Liver (tissue), 9 donors: ENCODE results near the gene URM1. TPM values are rescaled to one million over a fixed set of nuclear protein-coding genes. Genes with fewer than 3 reads are reported as not detected.

Source experiments
- DNase-seq: peaks from one replicate; pipeline ENCODE4 v3.0.0-alpha.2; 2017; ENCODE audit warnings: low spot score
- H3K27ac ChIP-seq, 2 donors: one replicate each; pipeline ENCODE4 v1.7.0; 2013; ENCODE audit warnings: inconsistent platforms in 2 of 2, low read length in 2 of 2, control low read depth in 1 of 2, low read depth in 1 of 2, mild to moderate bottlenecking in 1 of 2
- H3K27me3 ChIP-seq, 4 donors: one replicate each; pipeline versions ENCODE4 v1.6.1 to v1.7.0; 2013; ENCODE audit warnings: low read length in 3 of 4, inconsistent platforms in 1 of 4, mild to moderate bottlenecking in 1 of 4, moderate library complexity in 1 of 4; ENCODE audit not compliant: control insufficient read depth in 4 of 4, insufficient read depth in 4 of 4
- H3K36me3 ChIP-seq, 4 donors: one replicate each; pipeline versions ENCODE4 v1.6.1 to v1.7.0; 2013; ENCODE audit warnings: low read length in 3 of 4, mild to moderate bottlenecking in 3 of 4, low read depth in 1 of 4, moderate library complexity in 1 of 4; ENCODE audit not compliant: control insufficient read depth in 4 of 4, insufficient read depth in 3 of 4
- H3K4me1 ChIP-seq, 4 donors: one replicate each; pipeline versions ENCODE4 v1.6.1 to v1.7.0; 2013; ENCODE audit warnings: low read length in 3 of 4, mild to moderate bottlenecking in 3 of 4, moderate library complexity in 1 of 4; ENCODE audit not compliant: control insufficient read depth in 4 of 4, insufficient read depth in 4 of 4
- H3K4me3 ChIP-seq, 3 donors: one replicate each; pipeline versions ENCODE4 v1.6.1 to v1.7.0; 2013; ENCODE audit warnings: low read length in 3 of 3, control low read depth in 1 of 3, low read depth in 1 of 3, mild to moderate bottlenecking in 1 of 3
- H3K9ac ChIP-seq, 2 donors: one replicate each; pipeline ENCODE4 v1.7.0; 2013; ENCODE audit warnings: low read length in 2 of 2, mild to moderate bottlenecking in 2 of 2, moderate library complexity in 2 of 2, control low read depth in 1 of 2, low read depth in 1 of 2
- H3K9me3 ChIP-seq, 4 donors: one replicate each; pipeline versions ENCODE4 v1.6.1 to v1.7.0; 2013; ENCODE audit warnings: low read length in 3 of 4; ENCODE audit not compliant: control insufficient read depth in 4 of 4
- EGR1 ChIP-seq, 2 donors: IDR thresholded peaks; 2 replicates each; pipeline ENCODE4 v1.6.1; 2016 to 2018; ENCODE audit warnings: antibody characterized with exemption in 2 of 2, low read depth in 2 of 2
- FOXA1 ChIP-seq: IDR thresholded peaks from 2 replicates; pipeline ENCODE4 v1.6.1; 2016; ENCODE audit warnings: antibody characterized with exemption
- FOXA2 ChIP-seq: IDR thresholded peaks from 2 replicates; pipeline ENCODE4 v1.6.1; 2016; ENCODE audit warnings: antibody characterized with exemption
- HNF4G ChIP-seq: IDR thresholded peaks from 2 replicates; pipeline ENCODE4 v1.6.1; 2016; ENCODE audit warnings: antibody characterized with exemption
- JUND ChIP-seq, 2 donors: IDR thresholded peaks; 2 replicates each; pipeline ENCODE4 v1.6.1; 2016; ENCODE audit warnings: antibody characterized with exemption in 2 of 2
- MAX ChIP-seq: IDR thresholded peaks from 2 replicates; pipeline ENCODE4 v1.6.1; 2016; ENCODE audit warnings: antibody characterized with exemption
- NR2F2 ChIP-seq: IDR thresholded peaks from 2 replicates; pipeline ENCODE4 v1.6.1; 2016; ENCODE audit warnings: antibody characterized with exemption
- RAD21 ChIP-seq, 2 donors: IDR thresholded peaks; 2 replicates each; pipeline ENCODE4 v1.6.1; 2016; ENCODE audit warnings: antibody characterized with exemption in 2 of 2, mild to moderate bottlenecking in 2 of 2
- RXRA ChIP-seq, 2 donors: IDR thresholded peaks; 2 replicates each; pipeline ENCODE4 v1.6.1; 2017 to 2018; ENCODE audit warnings: antibody characterized with exemption in 2 of 2, mild to moderate bottlenecking in 1 of 2
- SP1 ChIP-seq: IDR thresholded peaks from 2 replicates; pipeline ENCODE4 v1.6.1; 2018; ENCODE audit warnings: antibody characterized with exemption, mild to moderate bottlenecking
- YY1 ChIP-seq: IDR thresholded peaks from 2 replicates; pipeline ENCODE4 v1.6.1; 2016; ENCODE audit warnings: antibody characterized with exemption, mild to moderate bottlenecking
- WGBS: extraction: QIAGEN DNeasy Blood & Tissue Kit; methylation state at CpG from one replicate; pipeline ENCODE4 v1.1.7; 2013; 5-methylcytosine and 5-hydroxymethylcytosine counted together
- polyA plus RNA-seq, 2 donors: library from polyadenylated mRNA; stranded (reverse) in 1 of 2; unstranded in 1 of 2; fragments of 200-250 nt in 1 of 2; fragments of >200 nt in 1 of 2; fragmentation: Nextera tagmentation in 1 of 2; extraction: Ambion mirVana in 1 of 2; gene quantifications; one replicate each; pipeline versions ENCODE4 v1.2.1 to v1.2.3, GENCODE V29; 2013 to 2015
- total RNA-seq, 2 donors: library from RNA; depleted of rRNA; stranded (reverse); fragments of >200 nt; gene quantifications; one replicate each; pipeline ENCODE4 v1.2.3, GENCODE V29; 2014
- TF ChIP-seq, protein P1 (sequence below): fragments of 150-350 bp; IDR thresholded peaks from 2 replicates; pipeline ENCODE4 v1.5.1; 2017; ENCODE audit warnings: improper control_type of control experiment, low read depth, low read length; ENCODE audit not compliant: missing input control
- TF ChIP-seq, protein P2 (sequence below): IDR thresholded peaks from 2 replicates; pipeline ENCODE4 v1.6.1; 2016; ENCODE audit warnings: antibody characterized with exemption, mild to moderate bottlenecking
- TF ChIP-seq, protein P3 (sequence below): IDR thresholded peaks from 2 replicates; pipeline ENCODE4 v1.6.1; 2016; ENCODE audit warnings: antibody characterized with exemption
- TF ChIP-seq, protein P4 (sequence below): IDR thresholded peaks from 2 replicates; pipeline ENCODE4 v1.6.1; 2016; ENCODE audit warnings: antibody characterized with exemption
- donor health status: healthy.
- donor health status: healthy.
- donor health status: healthy.
- donor health status: healthy.
- donor health status: healthy.

URM1 gene
- total and polyA plus RNA-seq, 4 donors, result 12.1 to 35.0 (median 19.5) TPM

DNA sequence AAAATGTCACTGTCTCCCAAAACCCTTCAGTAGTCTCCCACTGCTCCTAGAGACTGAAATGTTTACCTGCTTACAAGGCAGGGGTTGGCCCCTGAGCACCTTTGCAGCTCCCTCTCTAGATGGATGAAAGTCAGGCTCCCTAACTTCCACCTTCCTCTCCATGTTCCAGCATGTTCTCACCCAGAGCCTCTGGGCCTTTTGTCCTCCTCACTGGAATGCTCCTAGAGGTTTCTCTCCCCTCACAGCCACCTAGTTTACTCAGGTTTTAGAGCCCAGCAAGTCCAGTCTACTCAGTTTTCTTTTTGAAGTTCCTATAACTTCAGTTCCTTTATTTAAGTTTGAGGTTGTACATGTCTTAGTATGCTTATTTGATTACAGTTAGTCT is 815 bp upstream of the URM1 start:
- Histone ChIP-seq H3K27me3 (no peaks in the 10 kb centered on the region), H3K27ac (peak overlapping the region; percentile 84 to 87), H3K36me3 (peaks cover 0 to 3% (median 0%) of the 10 kb centered on the region in 4 donors), H3K4me1 (peaks cover 0 to 20% (median 17%) of the 10 kb centered on the region in 4 donors), H3K9ac (peak overlapping the region; percentile 63 to 79), H3K9me3 (no peaks in the 10 kb centered on the region), H3K4me3 (peak overlapping the region; percentile 71 to 84 (median 78))
- TF ChIP-seq SP1 (no peak), FOXA1 (no peak), RAD21 (IDR thresholded peaks at IDR 0.05) (no peak), JUND (IDR thresholded peaks at IDR 0.05) (no peak), HNF4G (no peak), NR2F2 (no peak)
- TF ChIP-seq, protein P1, sequence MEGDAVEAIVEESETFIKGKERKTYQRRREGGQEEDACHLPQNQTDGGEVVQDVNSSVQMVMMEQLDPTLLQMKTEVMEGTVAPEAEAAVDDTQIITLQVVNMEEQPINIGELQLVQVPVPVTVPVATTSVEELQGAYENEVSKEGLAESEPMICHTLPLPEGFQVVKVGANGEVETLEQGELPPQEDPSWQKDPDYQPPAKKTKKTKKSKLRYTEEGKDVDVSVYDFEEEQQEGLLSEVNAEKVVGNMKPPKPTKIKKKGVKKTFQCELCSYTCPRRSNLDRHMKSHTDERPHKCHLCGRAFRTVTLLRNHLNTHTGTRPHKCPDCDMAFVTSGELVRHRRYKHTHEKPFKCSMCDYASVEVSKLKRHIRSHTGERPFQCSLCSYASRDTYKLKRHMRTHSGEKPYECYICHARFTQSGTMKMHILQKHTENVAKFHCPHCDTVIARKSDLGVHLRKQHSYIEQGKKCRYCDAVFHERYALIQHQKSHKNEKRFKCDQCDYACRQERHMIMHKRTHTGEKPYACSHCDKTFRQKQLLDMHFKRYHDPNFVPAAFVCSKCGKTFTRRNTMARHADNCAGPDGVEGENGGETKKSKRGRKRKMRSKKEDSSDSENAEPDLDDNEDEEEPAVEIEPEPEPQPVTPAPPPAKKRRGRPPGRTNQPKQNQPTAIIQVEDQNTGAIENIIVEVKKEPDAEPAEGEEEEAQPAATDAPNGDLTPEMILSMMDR, result no peak
- no peak for DNase-seq

GRCh38 chr9:128371630-128372117 is 500 bp downstream of the URM1 start:
- H3K9me3 ChIP-seq, result no peaks in the 10 kb centered on the region
- H3K27ac ChIP-seq, result peak overlapping the region; percentile 59 to 84
- under 1% methylated on average over 10 of the region's 10 CpGs for WGBS
- TF ChIP-seq SP1, result no peak
- no peaks in the 10 kb centered on the region for H3K27me3 ChIP-seq
- peak overlapping the region; percentile 71 to 99 (median 78) for H3K4me3 ChIP-seq
- peak overlapping the region; percentile 37 to 99 for H3K9ac ChIP-seq
- DNase-seq, result no peak
- peaks cover 0 to 3% (median 0%) of the 10 kb centered on the region in 4 donors for H3K36me3 ChIP-seq
- peaks cover 0 to 20% (median 17%) of the 10 kb centered on the region in 4 donors for H3K4me1 ChIP-seq

DNA sequence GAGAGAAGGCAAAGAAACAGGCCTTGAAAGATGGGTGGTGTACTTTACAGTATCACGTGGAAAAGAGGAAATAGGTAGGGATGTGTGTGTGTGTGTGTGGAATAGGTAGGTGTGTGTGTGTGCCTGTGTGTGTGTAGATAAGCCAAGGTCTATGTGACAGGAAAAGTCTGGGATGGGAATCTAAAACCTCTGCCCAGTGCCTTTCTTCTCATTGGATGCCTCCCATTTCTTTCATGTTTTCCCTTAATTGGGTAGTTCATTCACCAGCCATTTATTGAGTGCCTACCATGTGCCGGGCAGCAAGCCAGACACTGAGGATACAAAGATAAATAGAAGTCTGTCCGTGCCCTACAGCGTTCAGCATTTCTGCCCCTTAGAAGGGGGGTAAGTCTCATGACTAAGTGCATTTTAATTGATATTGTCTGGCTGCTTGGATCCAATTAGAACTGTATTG is 1.0 kb downstream of the URM1 start:
- TF ChIP-seq RAD21 (IDR thresholded peaks at IDR 0.05) (no peak), HNF4G (no peak), EGR1 (IDR thresholded peaks at IDR 0.05; ENCODE audit: low read depth in 2 of 2) (no peak), JUND (IDR thresholded peaks at IDR 0.05) (no peak), YY1 (no peak)
- H3K4me1 ChIP-seq, result peaks cover 0 to 20% (median 17%) of the 10 kb centered on the region in 4 donors
- 27% methylated on average over 4 of the region's 4 CpGs for WGBS

GRCh38 chr9:128372784-128373183 is 1.6 kb downstream of the URM1 start:
- Histone ChIP-seq H3K27ac (no peak overlapping the region), H3K9me3 (no peaks in the 10 kb centered on the region), H3K4me3 (no peak overlapping the region), H3K36me3 (peaks cover 0 to 3% (median 1%) of the 10 kb centered on the region in 4 donors), H3K9ac (no peak overlapping the region), H3K4me1 (peaks cover 0 to 20% (median 17%) of the 10 kb centered on the region in 4 donors), H3K27me3 (no peaks in the 10 kb centered on the region)
- WGBS, result 92% methylated on average over 1 of the region's 1 CpG
- no peak for DNase-seq
- TF ChIP-seq FOXA2, result no peak
- TF ChIP-seq, protein P2, sequence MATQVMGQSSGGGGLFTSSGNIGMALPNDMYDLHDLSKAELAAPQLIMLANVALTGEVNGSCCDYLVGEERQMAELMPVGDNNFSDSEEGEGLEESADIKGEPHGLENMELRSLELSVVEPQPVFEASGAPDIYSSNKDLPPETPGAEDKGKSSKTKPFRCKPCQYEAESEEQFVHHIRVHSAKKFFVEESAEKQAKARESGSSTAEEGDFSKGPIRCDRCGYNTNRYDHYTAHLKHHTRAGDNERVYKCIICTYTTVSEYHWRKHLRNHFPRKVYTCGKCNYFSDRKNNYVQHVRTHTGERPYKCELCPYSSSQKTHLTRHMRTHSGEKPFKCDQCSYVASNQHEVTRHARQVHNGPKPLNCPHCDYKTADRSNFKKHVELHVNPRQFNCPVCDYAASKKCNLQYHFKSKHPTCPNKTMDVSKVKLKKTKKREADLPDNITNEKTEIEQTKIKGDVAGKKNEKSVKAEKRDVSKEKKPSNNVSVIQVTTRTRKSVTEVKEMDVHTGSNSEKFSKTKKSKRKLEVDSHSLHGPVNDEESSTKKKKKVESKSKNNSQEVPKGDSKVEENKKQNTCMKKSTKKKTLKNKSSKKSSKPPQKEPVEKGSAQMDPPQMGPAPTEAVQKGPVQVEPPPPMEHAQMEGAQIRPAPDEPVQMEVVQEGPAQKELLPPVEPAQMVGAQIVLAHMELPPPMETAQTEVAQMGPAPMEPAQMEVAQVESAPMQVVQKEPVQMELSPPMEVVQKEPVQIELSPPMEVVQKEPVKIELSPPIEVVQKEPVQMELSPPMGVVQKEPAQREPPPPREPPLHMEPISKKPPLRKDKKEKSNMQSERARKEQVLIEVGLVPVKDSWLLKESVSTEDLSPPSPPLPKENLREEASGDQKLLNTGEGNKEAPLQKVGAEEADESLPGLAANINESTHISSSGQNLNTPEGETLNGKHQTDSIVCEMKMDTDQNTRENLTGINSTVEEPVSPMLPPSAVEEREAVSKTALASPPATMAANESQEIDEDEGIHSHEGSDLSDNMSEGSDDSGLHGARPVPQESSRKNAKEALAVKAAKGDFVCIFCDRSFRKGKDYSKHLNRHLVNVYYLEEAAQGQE, result no peak
- no peak for TF ChIP-seq HNF4G
- TF ChIP-seq RXRA (IDR thresholded peaks at IDR 0.05), result no peak
- TF ChIP-seq, protein P3, sequence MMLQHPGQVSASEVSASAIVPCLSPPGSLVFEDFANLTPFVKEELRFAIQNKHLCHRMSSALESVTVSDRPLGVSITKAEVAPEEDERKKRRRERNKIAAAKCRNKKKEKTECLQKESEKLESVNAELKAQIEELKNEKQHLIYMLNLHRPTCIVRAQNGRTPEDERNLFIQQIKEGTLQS, result no peak
- TF ChIP-seq, protein P4, sequence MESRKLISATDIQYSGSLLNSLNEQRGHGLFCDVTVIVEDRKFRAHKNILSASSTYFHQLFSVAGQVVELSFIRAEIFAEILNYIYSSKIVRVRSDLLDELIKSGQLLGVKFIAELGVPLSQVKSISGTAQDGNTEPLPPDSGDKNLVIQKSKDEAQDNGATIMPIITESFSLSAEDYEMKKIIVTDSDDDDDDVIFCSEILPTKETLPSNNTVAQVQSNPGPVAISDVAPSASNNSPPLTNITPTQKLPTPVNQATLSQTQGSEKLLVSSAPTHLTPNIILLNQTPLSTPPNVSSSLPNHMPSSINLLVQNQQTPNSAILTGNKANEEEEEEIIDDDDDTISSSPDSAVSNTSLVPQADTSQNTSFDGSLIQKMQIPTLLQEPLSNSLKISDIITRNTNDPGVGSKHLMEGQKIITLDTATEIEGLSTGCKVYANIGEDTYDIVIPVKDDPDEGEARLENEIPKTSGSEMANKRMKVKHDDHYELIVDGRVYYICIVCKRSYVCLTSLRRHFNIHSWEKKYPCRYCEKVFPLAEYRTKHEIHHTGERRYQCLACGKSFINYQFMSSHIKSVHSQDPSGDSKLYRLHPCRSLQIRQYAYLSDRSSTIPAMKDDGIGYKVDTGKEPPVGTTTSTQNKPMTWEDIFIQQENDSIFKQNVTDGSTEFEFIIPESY, result no peak
- TF ChIP-seq MAX, result no peak
- TF ChIP-seq YY1, result no peak

More for the DNA sequence above, 1.0 kb downstream of the URM1 start:
- no peak for DNase-seq
- no peaks in the 10 kb centered on the region for H3K27me3 ChIP-seq
- H3K4me3 ChIP-seq, result peak overlapping the region; percentile 71 to 99 (median 78)
- no peaks in the 10 kb centered on the region for H3K9me3 ChIP-seq
- peak overlapping the region; percentile 37 to 99 for H3K9ac ChIP-seq
- H3K36me3 ChIP-seq, result peaks cover 0 to 3% (median 0%) of the 10 kb centered on the region in 4 donors
- H3K27ac ChIP-seq, result no peak overlapping the region
